GM18511 (cell line): Measurements from ENCODE around the gene HEXB.
A peak's percentile ranks its signal among the peaks of the same experiment; 100 is the strongest.
"Not testable (repeated sequence)": the region's sequence is repeated elsewhere in the genome, so short reads cannot be mapped to it uniquely, and the experiment has no call there.

Source experiments
- ATAC-seq: cut with Tn5 transposase; IDR thresholded peaks from one replicate; pipeline ENCODE4 v1.9.1; 2021; ENCODE audit warnings: mild to moderate bottlenecking, moderate library complexity; ENCODE audit not compliant: unreplicated experiment

Gene HEXB

DNA sequence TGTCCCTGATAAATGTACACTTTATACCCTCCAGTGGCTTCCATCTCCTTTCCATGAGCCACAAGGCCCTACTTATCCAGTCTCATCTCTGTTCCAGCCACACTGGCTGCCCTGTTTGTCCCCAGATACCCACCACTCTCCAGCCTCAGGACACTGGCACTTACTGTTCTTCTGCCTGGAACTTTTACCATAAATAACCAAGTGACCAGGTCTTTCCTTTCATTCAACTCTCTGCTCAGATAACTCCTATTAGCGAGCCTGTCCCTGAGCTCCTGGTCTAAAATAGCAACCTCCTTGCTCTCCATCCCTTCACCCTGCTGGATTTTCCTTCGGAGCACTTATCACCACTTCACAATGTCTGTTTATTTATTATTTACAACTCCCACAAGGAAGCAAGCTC lies 27.9 kb upstream of the HEXB start:
- ATAC-seq: no peak

DNA sequence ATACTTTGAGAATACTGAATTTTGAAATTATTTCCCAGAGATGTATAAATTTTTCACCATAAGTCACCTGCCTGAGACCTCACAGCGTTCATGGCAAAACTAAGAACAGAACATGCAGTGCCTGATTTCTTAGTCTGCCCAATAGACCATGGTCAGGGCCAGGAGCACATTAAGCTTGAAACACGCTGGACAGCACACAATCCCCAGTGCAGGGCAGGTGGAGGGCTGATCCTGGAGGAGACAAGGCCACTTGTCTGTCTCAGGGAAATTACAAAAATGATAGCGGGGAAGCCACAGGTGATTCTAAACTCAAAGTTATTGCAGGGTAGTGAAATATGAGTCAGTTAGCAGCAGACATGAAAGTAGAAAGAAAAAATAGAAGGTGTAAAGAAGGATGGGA lies 25.9 kb upstream of the HEXB start:
- ATAC-seq: no peak

DNA sequence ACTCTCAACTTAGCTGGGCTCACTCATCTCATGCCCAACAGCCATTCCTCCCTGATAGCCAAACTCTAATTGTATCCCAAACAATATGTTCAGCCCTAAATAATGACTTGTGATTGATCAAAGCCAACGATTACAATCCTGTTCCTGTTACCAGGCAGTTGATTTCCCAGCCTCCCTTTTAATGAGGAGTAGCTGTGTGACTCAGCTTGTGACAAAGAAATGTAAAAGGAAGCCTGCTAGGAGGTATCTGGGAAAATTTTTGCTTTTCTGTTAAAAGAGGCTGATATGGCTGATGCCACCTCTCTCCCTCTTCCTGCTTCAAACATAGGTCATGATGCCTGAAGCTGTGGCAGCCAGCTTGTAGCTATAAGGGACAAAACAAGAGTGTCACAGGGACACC lies 24.9 kb upstream of the HEXB start:
- no peak for ATAC-seq

DNA sequence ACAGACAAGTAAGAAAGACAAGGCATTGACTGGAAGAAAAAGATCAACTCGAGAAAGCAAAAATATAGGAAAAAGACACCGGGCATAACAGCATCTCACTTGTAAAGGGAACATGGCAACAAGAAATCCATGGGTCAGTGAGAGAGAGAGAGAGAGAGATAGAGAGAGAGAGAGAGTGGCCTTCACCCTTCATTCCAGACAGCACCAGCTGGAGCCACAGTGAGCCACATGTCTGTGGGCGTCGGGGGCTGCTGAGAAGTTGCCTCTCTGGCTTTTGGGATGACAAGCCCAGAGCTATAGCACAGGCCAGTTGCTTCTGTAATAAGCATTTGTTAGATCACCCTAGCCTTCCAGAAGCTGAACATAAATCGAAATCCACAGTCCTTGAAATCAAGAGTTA lies 24.2 kb upstream of the HEXB start:
- ATAC-seq: no peak

DNA sequence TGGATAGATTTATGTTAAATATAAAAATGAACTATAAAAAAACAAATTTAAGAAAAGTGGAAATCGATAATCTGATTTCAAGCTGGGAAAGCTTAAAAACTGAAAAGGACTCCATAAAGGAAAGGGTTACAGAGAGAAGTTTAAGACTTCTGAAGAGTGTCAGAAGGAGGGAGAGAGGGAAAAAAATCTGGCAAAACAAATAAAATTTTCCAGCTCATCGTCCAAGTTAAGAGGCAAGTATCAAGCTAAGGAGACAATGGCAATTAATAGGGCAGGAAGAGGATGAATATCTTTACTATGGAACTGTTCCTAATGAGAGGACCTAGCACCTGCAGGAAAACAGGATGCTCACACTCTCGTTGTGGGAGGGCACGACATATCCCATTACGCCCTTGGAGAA lies 20.5 kb upstream of the HEXB start:
- ATAC-seq: no peak

DNA sequence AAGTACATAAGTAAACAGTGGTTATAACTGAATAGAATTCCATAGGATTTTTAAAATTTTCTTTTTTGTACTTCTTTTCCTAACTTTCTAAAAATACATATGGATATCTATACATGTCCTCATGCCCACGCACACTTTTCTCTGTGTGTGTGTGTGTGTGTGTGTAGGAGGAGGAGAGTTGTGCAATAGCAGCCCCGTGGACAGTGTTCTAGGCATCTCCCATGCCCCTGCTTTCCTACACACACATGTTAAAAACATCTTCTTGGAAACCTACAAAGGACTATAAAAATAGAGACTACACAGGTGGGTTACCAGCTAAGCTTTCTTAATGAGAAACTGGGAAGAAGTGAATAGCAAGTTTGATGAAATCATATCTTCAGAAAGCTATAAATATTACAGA lies 19.8 kb upstream of the HEXB start:
- no peak for ATAC-seq

DNA sequence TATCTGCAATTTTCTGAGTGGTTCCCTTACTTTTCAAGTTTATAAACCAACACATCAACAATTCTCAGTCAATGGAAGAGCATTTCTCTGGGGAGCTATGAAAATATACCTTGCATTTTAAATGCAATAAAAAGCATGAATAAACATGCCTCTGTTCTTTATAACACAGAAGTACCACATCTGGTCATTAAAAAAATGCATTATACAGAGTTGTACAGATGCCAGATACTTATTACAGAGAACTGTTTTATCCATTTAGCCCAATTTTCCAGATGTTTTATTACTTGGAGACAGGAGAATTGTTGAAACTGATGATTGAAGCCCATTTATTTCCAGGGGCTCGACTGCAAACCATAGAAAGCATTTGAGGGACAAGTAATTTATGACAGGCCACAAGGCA lies 19.2 kb upstream of the HEXB start:
- no peak for ATAC-seq

DNA sequence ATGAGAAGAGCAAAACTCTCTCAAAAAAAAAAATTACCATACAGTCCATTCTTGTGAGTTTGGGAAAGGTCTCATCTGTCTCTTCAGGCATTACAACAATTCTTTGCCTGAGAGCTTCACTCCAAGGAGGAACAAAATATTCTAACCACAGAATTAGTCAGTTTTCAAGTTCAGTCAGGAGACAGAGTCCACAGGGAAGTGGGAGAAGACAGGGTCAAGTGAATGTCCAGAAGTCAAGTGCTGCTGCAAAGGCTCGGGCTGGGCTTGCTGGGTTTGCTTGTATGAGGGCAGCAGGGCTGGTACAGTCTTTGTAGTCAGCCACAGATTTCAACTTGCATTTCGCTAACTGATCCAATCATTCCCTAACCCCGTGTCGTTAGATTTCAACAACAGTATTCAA lies 17.6 kb upstream of the HEXB start:
- no peak for ATAC-seq

DNA sequence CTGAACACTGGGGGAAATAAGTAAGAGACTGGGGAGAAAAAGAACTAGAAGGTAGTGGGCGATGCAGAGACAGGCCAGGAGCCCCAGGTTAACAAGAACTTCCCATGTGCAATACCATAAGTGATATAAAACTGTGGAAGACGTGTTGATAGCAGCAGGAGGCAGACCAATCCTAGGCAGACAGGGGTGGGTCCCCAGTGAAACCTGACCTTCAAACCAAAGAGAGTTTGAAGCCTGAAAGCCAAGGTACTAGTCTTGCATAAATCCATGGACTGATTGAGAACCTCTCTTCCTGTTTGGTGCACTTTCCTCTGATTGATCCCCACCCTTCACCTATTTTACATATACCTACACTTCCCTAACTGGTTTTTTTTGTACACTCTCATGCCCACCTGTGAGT lies 15.2 kb upstream of the HEXB start:
- no peak for ATAC-seq

DNA sequence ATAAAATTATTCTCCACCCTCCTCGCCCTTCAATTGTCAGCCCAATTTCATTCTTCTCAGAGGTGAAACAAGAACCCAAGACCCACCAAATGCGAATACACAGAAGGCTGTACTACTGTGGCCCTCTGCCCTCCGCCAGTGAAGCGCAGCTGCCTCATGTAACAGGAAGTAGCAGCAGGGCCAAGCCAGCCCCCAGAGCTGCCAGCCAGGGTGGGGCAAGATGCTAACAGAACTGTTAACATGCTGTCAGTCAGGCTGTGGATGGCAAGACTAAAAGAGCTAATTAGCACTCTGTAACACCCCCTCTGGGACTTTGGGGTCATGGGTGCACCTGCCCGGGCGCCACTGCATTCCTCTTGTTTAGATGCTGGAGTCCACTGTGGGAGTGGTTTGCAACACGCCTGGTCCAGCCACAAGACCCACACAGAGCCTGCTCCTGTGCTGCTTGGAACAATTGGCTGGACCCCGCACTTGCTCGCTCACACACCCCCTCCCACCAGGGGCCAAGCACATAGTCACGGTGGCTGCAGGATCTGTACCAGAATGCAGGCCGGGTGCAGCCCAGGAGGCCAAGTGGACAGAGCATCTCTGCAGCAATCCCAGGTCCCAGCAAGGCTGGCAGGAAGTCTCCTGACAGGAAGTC lies 14.5 kb upstream of the HEXB start:
- ATAC-seq: no peak

DNA sequence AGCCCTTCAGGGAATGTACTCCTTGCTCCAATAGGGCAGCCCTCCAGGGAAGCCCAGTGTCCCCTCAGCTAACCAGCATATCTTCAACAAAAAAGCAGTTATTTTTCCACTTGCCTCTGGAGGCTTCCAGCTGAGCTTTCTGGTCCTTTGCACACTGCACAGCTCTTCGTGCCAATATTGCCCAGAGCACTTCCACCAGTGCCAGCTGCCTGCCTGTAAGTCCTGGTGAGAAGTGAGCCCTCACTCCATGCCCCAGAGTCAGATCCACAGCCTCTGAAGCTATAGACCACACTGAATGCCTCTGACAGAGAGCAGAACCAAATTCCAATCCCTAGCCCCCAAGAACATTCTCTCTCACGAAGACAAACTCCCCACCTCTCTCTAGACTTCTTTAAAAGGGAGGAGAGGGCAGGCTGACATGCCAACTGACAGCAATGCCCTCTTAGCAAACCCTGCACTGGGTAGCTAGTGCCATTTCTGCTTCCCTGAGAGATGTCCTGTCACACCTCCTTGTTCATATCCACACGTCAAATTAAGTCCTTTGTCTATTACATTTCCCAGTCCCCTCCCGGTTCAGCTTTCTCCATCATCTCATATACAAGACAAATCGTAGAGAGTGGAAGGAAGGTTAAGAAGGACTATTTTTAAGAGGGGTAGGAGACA lies 12.7 kb upstream of the HEXB start:
- no peak for ATAC-seq

DNA sequence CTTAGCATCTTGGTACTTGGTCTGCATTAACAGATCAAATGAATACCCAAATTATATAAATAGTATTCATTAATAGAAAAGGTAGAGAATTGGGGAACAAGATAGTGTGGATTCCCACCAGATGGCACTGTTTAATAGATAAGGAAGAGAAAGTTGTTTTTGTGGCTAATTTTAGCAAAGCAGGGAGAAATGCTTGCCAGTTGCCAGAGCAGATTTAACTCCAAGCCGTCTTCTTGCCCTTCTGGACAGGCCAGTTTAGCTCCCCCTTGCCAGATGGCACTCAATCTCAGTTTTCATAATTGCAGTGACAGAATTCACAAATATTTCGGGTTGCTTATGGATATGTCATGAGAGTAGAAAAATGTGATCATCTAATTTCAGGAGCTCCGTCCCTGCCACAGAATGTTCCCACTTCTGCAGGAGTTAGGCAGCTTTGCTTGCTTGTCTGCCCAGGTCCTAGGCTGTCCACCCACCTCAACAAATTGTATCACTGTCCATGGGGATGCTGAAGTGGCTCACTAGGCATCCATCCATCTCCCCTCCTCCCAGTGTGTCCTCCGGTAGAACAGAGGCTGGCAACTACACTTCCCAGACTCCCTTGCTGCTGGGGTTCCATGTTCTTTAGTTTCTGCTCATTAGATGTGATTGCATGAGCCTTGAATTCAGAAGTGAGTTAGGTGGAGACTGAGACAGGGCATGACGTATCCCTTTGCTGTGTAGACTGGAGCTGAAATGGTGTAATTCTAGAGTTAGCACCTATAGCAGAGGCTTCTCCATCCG lies 11.8 kb upstream of the HEXB start:
- ATAC-seq: no peak

DNA sequence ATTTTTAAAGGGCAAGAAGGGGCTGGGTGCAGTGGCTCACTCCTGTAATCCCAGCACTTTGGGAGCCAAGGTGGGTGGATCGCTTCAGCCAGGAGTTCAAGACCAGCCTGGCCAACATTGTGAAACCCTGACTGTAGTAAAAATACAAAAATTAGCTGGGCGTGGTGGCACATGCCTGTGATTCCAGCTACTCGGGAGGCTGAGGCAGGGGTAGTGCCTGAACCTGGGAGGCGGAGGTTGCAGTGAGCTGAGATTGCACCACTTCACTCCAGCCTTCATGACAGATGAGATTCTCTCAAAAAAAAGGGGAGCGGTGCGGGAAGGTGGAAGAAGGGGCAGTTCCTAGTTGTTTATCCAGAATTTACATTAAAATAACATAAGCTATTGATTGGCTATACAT lies 8.6 kb upstream of the HEXB start:
- ATAC-seq: not testable (repeated sequence)

DNA sequence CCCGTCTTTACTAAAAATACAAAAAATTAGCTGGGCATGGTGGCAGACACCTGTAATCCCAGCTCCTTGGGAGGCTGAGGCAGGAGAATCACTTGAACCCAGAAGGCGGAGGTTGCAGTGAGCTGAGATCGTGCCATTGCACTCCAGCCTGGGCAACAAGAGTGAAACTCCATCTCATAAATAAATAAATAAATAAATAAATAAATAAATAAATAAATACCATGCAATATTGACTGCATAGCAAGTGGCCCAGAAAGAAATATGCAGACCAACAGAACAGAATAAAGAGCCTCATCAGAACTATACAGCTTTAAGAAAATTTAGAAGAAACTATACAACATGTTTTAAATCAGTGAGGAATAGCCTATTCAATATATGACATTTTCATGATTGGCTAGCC lies 6.9 kb upstream of the HEXB start:
- ATAC-seq: not testable (repeated sequence)

DNA sequence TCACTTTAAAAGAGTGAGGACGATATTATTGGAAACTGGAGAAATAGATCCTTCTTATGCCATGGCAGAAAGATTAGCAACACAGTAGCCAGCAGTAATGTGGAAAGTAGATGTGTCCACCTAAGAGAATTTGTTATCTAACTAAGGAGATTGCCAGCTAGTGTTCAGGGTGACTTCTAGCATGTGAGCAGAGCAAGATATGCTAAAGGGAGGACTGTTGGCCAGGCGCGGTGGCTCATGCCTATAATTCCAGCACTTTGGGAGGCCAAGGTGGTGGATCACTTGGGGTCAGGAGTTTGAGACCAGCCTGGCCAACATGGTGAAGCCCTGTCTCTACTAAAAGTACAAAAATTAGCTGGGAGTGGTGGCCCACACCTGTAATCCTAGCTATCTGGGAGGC lies 5.7 kb upstream of the HEXB start:
- not testable (repeated sequence) for ATAC-seq

DNA sequence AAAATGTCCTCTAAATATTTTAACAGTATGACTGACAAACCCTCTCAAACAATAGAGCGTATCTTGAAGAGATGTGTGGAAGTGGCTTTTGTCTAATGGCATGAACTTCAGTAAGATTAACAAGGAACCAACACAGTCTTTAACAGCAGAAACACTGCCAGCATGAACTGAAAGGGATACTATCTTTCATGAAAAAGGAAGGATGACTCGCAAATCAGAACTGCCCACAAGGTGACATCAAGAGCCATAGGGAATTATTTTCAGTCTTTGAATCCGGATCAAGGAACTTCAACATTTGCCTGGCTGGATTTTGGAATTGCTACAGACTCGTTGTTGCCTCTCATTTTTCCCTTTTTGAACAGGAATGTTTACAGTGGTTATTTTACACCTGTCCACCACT lies 5.1 kb upstream of the HEXB start:
- ATAC-seq: no peak

DNA sequence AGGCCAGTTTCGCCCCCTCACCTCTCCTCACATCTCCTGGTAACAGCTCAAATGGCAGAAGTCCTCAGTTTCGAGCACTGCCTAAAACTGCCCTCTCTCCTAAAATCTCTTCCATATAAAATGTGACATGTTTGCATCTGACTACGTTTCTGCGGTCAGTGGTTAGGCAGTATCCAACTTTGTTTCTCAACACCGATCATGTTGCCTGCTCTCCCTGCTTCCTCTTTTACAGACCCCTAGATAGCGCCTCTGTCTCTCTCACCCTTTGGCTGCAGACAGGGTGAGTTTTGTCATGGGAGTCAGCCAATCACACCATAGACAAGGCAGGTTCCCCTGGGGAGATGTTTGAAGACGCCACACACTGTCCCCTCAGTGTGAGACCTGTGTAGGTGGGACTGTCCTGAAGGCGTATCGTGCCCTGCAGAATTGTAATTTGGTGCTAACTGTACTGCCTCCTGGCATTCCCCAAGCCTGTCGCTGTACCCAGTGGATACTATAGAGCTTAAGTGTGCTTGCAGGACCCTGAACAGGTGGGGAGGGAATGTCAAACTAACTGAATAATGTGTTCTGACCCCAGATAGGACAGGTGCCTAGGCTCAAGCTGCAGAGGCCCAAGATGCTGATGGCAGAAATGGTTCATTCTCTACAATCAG lies 1.1 kb downstream of the HEXB start:
- ATAC-seq: peak; percentile 56

DNA sequence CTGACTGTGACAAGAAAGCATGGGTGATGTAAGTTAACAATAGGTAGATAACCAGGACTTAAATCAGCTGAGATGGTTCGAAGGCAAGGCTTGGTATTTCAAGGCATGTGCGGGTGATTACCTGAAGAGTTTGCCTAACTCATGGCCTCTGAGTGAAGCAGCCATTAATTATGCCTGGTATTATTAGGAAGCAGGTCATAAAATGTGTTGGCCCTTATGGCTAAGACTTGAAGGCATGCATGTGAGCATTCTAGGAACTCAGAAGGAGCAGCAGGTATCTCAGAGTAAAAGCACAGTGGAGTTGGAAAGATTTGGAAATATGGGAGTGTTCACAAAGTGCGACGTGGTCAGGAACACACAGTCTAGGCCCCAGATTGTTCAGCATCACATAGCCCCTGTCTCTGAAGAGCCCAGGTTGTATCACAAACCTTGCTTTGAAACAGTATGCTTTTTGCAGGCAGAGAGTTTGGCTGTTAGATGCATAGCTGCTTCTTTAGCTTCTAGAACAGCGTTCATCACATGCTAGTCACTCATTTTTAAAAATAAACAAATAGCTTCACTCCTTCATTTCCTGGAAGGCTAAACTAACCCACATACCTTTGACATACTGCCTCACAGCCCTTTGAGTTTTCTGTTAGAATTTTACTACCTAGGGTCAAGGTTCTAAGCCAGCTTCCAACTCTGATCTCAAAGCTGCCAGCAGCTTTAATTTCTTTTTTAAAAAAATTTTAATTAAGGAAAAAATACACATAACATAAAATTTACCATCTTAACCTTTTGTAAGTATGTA lies 2.1 kb downstream of the HEXB start:
- no peak for ATAC-seq

DNA sequence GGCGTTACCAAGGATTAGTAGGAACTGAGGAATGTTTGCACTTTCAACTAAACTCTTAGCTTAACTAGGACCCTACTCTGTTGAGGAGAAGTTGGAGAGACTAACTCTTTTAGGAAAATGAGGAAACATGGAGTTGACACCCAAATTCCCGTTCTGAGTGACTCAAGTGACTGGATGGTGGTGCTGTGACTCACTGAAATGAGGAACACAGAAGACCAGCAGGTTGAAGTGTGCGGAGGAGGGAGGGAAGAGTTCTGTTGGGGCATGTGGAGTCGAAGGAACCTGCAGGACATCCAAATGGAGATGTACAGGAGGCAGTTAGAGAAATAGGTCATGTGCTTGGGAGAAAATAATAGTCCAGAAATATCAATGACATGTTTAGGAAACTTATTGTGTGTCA lies 8.2 kb downstream of the HEXB start:
- ATAC-seq: no peak

DNA sequence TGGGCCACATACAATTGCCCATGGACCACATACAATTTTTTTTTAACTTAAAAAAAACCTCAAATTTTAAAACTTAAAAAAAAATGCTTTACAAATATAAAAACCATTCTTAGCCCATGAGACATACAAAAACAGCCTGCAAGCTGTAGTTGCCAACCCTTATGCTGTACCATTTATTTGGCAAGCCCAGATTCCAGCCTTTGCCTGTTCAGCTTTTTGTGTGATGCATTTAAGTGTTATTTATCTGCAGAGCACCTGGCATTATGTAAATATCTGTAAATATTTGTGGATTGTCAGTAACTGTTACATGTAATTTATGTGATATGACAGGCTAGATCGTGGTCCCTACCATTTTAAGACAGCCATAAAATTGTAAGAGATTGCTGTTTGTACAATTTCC lies 32.6 kb downstream of the HEXB start:
- ATAC-seq: no peak

DNA sequence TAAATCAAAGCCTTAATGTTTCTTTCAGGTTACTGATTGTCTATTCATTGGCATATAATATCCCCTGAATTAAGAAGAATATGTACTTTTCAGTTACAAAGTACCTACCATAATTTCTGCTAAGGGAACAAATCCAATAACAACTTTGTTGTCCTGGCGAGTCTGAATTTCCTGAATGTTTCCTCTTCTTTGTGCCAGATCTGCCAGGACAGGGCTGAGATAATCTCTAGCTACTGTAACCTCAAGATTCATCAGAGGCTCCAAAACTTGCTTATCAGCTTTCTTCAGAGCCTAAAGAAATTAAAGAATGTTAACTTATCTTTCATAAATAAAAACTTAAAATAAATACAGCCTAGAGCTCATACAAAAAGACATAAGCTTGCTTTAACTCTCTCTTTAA lies 37.2 kb downstream of the HEXB start:
- ATAC-seq: no peak
